ENCODE results near the gene DRD4.

DNA sequence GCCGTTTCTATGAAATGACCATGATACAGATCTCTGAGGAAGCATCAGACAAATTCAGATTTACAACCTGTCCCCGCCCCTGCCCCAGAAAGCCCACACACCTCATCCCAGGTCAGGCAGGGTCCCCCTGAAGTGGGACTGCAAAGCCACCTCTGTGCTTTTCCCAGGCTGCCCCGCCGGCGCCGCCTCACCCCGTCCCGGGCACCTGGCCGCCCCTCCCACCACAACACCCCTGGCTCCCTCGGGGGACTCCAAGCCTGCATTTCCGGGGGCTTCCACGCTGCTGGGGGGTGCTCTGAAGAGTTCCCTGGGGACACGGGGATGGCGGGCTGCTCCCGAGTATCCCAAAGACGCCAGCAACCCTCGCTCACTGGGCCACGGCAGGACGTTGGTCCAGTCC is 23.2 kb downstream of the DRD4 start:
- TF ChIP-seq CTCF (IDR thresholded peaks at IDR 0.05; ENCODE audit: control extremely low read depth in 1 of 3, insufficient read depth in 1 of 3, low read depth in 1 of 3, low read length in 3 of 3) (no peak), ZNF274 (IDR thresholded peaks at IDR 0.05; ENCODE audit: borderline replicate concordance, extremely low read depth, low read length) (no peak), TEAD4 (IDR thresholded peaks at IDR 0.05; ENCODE audit: low read depth, low read length) (no peak), CBX8 (IDR thresholded peaks at IDR 0.05; ENCODE audit: borderline replicate concordance, low read depth, low read length) (no peak)
- TF ChIP-seq, protein P1, sequence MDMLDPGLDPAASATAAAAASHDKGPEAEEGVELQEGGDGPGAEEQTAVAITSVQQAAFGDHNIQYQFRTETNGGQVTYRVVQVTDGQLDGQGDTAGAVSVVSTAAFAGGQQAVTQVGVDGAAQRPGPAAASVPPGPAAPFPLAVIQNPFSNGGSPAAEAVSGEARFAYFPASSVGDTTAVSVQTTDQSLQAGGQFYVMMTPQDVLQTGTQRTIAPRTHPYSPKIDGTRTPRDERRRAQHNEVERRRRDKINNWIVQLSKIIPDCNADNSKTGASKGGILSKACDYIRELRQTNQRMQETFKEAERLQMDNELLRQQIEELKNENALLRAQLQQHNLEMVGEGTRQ (IDR thresholded peaks at IDR 0.05; ENCODE audit: low read length): no peak

All from H1 (cell line).